IPS-18c (cell line): ENCODE results near the gene APOBEC2.
A peak's percentile ranks its signal among the peaks of the same experiment; 100 is the strongest.

Source experiments
- H3K4me3 ChIP-seq: 2 replicates; pipeline ENCODE4 v1.7.0; 2013; ENCODE audit warnings: low read depth, mild to moderate bottlenecking, low read length, moderate library complexity; ENCODE audit not compliant: insufficient read depth
- H3K9me3 ChIP-seq: one replicate; pipeline ENCODE4 v1.6.1; 2013; ENCODE audit warnings: mild to moderate bottlenecking, low read length, moderate library complexity; ENCODE audit not compliant: control insufficient read depth, insufficient read depth

Gene APOBEC2

DNA sequence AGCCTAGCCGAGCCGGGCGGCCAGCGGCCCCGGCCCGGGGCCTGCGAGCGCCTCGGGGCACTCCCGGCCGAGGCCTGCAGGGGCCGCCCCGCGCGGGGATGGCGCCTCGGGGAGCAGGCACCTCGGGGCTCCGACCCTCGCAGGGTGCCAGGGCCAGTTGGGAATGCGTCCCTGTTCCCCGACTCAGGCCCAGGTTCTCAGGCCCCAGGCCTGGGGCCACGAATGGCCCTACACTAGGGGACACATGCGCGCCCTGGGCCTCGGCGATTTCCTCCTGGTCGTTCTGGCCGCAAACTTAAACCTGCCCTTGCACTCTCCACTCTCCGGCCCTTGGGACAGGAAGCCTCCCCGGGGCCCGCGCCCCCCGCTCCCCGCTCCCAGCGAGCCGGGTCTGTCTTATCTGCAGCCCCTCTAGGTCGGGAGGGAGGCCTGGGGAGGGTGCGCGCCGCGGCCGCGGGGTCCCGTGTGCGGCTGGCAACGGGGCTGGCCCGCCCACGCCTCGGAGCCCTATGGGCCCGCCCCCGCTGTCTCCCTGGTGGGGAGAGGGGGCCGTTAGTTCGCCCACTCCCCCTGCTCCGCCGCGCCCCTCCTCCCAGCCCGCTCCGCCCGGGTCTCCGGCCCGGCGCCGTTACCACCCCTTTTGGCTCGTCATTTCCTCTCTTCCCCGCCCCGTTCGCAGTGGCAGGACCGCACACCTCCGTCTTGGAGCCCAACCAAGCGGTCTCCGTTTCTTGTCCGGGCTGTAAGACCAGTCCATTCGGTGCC, 20.4 kb downstream of the APOBEC2 start:
- no peaks in the 10 kb centered on the region for H3K9me3 ChIP-seq

DNA sequence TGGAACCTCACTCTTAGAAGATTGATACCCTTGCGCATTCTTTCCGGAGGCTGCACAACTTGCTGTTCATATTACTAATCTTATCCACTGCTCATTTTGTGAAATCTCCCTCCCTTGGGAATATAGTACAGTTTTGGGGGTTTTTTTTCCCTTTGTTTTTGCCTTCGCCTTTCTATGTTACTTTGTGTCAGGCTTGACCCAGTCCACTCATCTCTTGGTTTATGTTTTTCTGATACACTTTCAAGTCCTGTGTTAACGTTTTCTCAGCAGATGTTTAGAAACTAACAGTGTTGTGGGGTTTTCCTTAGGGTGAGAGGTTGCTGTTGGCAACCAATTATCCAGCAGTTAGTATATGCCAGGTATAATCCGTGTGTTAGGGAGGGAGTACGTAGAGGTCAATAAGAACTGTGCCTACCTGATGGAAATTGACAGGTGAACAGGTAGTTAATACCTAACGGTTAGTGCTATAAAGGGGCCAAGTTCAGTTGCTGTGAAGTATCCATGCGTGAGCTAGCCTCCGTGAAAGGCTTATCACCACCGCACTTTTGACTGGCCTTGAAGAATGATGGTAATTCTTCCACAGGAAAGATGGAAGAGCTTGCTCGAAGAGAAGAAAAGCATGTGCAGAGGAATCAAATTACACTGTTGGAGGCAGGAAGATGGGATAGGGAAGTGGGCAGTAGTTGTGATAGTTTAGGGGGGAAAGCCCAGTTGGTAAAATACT, 21.1 kb downstream of the APOBEC2 start:
- no peaks in the 10 kb centered on the region for H3K9me3 ChIP-seq

More for the DNA sequence above, 20.4 kb downstream of the APOBEC2 start:
- H3K4me3 ChIP-seq: peak overlapping the region; percentile 98

DNA sequence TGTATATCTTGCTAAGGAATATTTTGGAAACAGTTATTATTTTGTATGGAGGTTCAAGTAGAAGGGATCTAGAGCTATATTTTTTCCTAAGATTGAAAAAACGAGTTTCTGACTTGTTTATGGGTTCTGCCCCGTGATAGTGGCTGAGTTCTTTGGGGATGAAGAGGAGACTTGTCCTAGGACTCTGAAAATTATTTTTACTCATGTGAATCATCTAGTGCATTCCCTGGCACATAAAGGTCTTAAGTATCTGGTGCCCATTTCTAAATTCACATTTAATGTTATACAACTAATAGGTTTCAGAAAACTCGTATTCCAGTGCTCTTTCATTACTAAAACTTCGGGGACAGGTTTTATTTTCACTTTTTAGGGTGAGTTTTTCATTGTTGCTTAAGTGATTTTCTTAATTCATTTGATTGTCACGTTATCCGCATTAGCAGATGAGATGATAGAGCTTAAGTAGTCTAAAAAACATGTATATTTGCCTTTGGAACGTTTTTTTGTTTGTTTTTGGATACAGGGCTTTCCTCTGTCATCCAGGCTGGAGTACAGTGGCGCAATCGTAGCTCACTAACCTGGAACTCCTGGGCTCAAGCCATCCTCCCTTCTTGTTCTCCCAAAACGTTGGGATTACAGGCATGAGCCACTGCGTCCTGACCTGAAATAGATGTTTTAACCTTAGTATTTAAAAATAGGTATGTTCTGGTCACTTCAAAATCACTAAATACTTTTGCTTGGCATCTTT, 21.9 kb downstream of the APOBEC2 start:
- Histone ChIP-seq H3K4me3 (peak overlapping the region; percentile 98; the same call in 1 of the 2 replicates), H3K9me3 (no peaks in the 10 kb centered on the region)

More for the DNA sequence above, 21.1 kb downstream of the APOBEC2 start:
- peak overlapping the region; percentile 98 for H3K4me3 ChIP-seq

- Histone ChIP-seq H3K4me3 (no peak overlapping the region), H3K9me3 (no peaks in the 10 kb centered on the region)
These were observed 22.9 kb downstream of the APOBEC2 start for GRCh38 chr6:41075651-41076626.

DNA sequence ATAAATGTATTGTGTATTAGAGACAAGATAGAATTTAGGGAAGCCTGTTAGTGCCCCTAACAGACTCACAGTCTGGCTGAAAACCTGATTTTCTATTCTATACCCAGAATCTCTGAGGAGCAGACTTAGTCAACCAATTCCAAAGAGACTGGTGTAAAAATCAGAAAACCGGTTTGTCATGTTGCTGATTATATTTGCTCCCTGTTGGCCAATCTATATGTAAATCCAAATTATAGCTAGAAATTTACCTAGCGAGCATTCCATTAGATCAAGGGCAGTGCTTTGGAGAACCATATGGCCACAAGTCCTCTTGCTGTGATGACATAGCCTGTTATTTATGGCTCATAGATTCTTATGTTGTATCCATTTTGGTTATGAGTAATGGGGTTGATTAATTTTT, 24.5 kb downstream of the APOBEC2 start:
- no peak overlapping the region for H3K4me3 ChIP-seq
- H3K9me3 ChIP-seq: no peaks in the 10 kb centered on the region

DNA sequence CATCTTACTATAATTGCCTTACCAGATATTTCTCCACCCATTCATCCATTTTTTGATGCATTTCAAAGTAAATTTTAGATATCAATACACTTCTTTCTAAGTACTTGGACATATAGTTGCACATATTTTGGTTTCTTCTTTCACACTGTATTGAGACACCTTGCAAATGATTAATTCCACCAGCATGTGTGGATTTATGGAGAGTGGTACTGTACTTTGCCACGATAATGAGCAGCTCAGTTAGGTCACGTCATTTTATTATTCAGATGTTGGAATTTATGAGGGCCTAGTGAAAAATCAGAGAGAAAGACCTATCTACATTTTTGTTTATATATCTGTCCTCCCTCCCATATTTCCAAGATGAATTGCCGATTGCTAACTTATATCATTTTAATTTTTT, 25.1 kb downstream of the APOBEC2 start:
- Histone ChIP-seq H3K9me3 (no peaks in the 10 kb centered on the region), H3K4me3 (no peak overlapping the region)

GRCh38 chr6:41079080-41079479, 26.1 kb downstream of the APOBEC2 start:
- no peaks in the 10 kb centered on the region for H3K9me3 ChIP-seq
- no peak overlapping the region for H3K4me3 ChIP-seq

DNA sequence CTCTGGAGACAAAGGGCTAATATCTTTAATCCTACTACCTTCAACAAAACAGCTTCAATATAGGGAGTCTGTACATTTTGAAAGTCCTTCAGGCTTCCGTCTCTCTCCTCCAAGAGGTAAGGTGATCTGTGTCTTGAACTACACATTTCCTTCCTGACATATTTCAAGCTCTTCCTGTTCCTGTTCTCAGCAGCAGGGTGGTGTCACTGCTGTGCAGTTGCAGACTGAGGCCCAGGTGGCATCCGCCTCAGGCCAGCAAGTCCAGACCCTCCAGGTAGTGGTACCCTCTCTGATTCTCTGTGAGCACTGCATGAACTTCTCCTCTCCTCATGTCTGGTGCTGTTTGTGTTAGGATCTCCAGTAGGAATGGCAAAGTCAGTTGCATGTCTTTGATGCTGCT, 27.6 kb downstream of the APOBEC2 start:
- H3K9me3 ChIP-seq: no peaks in the 10 kb centered on the region
- H3K4me3 ChIP-seq: no peak overlapping the region

GRCh38 chr6:41083072-41083471, 30.1 kb downstream of the APOBEC2 start:
- H3K4me3 ChIP-seq: no peak overlapping the region
- no peaks in the 10 kb centered on the region for H3K9me3 ChIP-seq

- Histone ChIP-seq H3K9me3 (no peaks in the 10 kb centered on the region), H3K4me3 (no peak overlapping the region)
These were observed 32.2 kb downstream of the APOBEC2 start for GRCh38 chr6:41085182-41085581.

DNA sequence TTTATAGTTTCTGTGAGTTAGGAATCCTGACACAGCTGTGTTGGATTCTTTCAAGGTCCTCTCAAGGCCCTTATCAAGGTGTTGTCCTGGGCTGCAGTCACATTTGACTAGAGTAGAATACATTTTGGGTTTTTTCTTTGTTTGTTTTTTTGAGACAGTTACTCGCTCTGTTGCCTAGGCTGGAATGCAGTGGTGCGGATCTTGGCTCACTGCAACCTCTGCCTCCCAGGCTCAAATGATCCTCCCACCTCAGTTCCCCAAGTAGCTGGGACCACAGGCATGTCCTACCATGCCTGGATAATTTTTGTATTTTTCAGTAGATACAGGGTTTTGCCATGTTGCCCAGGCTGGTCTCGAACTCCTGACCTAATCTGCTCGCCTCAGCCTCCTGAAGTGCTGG, 35.4 kb downstream of the APOBEC2 start:
- Histone ChIP-seq H3K9me3 (no peaks in the 10 kb centered on the region), H3K4me3 (no peak overlapping the region)

- Histone ChIP-seq H3K4me3 (no peak overlapping the region), H3K9me3 (no peaks in the 10 kb centered on the region)
These were observed 38.1 kb downstream of the APOBEC2 start for GRCh38 chr6:41090841-41091761.

- Histone ChIP-seq H3K9me3 (no peaks in the 10 kb centered on the region), H3K4me3 (no peak overlapping the region)
These were observed 39.6 kb downstream of the APOBEC2 start for GRCh38 chr6:41092421-41093140.

DNA sequence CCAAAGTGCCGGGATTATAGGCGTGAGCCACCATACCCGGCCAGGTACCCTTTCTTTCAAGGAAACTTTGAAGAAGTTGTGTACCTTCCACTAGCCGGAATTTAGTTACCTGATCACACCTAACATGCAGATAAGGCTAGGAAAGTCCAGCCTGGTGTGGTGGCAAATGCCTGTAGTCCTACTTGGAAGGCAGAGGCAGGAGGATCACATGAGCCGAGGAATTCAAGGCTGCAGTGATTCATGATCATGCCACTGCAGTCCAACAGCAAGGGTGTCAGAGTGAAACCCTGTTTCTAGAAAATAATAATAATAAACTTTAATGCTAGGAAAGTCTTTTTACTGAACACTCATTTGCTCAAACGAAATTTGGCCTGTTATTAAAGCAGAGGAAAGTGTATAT, 40.7 kb downstream of the APOBEC2 start:
- no peaks in the 10 kb centered on the region for H3K9me3 ChIP-seq
- H3K4me3 ChIP-seq: no peak overlapping the region

DNA sequence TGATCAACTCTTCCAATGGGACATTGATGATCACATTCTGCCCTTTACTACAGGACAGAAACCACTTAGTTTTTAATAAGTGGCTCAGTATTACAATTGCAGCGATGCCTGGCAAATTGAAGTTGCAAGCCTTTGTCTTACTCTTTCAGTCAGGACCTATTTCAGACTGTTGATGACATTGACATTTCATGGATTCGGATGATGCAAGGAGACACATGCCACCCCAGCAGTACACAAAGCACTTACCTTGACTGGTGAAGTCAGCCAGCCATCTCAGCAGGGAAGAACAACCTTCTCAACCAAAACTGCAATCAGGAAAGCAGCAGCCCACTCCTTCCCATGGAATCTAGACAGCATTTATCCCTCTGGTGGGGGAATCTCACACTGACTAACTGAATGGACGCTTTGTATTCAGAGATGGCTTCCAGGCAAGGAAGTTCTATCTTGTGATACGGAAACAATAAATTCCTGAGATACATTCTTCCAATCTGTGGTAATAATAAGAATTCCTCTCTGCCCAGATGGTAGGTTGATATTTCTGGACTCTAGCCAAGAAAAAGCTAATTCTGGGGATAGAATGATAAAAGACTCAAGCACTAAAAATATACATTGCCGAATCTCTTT, 44.6 kb downstream of the APOBEC2 start:
- Histone ChIP-seq H3K4me3 (no peak overlapping the region), H3K9me3 (no peaks in the 10 kb centered on the region)
